SIG-M5 treated with dmso at 0.1 percent for 504 hours (cell line): ENCODE data around the gene GJD2.

Experiments
- DNase-seq: peaks from one replicate; lab custom pipeline; 2025; ENCODE audit not compliant: unreplicated experiment; lab: John Stamatoyannopoulos, UW

GJD2 gene

DNA sequence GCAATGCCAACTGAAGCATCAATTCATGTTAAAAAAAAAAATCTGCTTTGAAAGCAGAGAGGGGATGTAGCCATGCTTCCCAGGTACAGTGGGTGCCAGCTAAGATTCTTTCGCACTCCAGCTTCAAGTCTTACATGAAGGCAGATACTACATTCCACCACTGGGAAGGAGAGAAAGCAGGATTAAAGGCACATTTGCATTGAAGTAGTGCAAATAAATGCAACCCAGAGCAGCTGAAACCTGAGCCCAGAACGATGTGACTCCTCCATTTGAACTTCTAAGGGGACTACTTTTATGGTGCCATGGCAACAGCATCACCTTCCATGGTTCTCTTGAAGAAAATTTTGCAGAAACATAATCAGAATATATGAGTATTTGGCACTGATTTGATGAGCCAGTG, 19.1 kb upstream of the GJD2 start:
- DNase-seq: no peak

DNA sequence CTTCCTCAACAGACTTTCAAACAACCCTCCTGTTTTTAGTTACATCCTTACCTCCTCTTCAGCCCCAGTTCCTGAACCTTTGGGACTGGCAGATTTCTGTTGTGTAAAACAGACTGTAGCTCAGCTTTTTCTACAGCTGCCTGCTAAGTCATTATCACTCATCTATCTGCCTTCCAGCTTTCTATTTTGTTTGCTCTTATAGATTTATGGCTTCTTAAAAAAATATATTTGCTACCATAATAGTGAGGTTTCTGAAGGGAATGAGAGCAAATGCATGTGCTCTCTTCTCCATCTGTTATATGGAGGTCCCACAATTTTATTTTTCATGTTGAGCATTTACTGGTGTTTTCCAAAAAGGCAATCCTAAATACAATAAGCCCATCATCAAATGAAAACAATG, 18.2 kb upstream of the GJD2 start:
- DNase-seq: no peak

DNA sequence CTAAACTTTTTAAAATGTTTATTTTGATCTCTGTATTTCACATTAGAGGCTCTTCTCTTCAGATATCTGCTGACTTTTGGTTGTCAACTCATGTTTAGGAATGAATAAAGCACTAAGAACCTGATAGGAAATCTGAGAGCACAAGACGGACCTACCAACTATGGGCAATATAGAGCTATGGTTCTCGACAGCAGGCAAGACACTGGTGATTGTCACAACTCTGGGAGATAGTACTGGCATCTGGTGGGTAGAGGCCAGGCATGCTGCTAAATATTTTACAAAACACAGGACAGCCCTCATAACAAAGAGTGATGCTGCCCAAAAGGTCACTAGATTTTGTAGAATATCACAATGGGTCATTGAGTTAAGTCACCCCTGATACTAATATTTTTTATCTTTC, 17.5 kb upstream of the GJD2 start:
- no peak for DNase-seq

DNA sequence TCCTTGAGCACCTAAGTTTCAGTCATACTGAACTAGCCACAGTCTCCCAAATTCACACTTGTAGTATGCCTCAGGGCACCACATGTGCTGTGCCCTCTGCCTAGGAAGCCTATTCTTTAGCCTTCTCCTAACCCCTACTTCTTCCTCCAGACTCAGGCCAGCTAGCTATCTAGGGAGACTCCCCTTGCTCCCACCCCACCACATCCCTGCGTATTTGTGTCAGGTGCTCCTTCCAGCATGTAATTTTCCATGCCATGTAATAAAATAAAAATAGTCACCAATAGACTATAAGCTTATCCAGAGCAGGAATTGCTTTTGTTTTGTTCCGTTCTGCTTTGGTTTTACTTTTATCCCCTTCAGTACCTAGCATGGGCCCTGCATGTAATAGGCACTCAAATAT, 14.9 kb upstream of the GJD2 start:
- DNase-seq: no peak

DNA sequence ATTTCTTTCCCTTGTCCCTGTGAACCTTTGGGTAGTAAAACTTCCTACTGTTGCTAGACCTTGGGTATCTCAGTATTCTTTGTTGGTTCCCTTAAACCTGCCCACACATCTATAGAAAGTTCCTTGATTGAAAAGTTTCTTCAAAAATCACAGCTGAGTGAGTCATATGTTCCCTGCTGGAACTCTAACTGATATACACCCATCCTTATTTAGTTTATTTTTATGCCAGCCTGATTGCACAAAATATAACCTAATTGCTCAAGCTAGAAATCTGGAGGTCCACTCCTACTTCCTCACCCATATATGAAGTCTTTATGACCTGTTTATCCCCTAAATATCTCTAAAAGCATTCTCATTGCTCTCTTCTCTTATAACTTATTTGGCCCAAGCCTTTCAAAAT, 13.7 kb upstream of the GJD2 start:
- no peak for DNase-seq

DNA sequence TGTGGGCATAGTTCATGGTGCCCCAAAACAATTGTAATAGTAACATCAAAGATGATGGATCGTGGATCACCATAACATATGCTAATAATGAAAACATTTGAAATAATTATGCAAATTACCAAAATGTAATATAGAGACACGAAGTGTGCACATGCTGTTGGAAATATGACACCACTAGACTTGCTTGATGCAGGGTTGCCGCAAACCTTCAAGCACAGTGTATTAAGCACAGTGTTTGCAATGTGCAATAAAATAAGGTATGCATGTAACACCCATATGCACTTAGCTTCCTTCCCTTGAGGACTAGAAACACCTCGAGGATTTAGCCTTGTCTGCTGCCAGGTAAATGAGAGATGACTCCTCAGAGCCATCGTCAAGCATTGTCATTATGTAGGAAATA, 10.9 kb upstream of the GJD2 start:
- no peak for DNase-seq

DNA sequence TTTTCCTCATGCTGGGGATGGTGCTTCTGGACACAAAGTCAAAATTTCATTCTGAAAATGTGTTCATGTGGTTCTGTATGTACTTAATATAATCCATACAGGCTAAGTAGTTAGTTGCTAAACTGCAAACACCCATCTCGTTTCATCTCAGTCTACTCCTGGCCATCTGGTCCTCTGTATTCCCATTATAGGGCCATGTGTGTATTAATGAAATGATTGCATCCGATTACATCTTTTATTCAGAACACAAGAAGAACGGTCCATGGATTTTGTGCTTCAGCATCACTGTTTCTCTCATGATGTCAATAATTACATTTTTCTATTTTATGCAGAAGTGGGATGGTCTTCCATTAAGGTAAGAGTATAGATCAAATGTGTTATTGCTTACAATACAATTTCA, 6.1 kb upstream of the GJD2 start:
- no peak for DNase-seq

DNA sequence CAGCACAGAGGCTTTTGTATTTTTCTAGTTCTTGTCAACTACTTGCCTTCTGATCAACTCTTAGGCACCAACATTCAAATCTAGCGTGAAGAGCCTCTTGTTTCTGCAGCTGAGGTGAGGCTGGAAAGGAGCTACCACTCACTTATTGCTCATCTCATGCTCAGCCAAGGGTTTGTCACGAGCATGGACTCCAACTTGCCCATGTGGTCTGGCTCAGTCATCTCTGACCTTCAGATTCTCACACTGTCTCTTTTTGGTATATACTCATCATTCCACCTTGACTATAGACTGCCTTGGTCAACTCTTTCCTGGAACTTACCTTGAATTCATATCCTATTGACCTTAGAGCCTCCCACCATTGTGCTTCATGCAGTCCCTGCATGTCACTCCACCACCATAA, 5.2 kb upstream of the GJD2 start:
- DNase-seq: no peak

DNA sequence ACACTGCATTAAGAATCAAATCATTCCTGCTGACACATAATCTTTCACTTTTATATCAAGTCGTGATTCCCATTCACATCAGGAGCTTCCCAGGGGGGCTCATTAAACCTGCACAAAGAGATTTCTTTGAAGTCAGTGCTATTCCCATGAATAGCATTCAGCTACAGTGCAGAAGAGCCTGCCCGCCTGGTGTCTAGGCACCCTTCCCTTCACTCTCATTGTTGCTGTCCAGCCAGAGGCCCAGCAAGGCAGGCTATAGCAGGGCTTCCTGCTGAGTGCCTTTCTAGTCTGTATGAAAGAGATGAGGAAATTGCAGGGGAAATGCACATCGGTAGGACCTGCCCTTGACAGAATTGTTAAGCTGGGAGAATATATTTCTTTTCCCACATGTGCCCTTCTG, 4.5 kb upstream of the GJD2 start:
- DNase-seq: no peak

DNA sequence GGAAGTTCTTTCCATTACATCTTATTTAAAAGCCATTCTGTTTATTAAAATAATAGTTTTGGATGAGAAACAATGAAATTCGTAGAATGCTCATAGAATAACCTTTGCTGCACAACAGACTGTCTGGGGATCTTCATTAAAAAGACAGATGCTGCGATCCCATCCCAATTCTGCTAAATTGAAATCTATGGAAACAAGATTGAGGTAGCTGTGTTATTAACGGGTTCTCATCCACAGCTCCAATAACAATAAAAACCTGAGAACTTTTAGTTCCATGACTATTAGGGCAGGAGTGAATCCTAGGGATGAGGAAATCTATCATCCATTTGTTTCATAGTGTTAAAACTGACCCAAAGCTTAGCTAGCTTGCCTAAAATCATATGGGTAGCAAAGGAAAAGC, 2.5 kb upstream of the GJD2 start:
- DNase-seq: no peak

DNA sequence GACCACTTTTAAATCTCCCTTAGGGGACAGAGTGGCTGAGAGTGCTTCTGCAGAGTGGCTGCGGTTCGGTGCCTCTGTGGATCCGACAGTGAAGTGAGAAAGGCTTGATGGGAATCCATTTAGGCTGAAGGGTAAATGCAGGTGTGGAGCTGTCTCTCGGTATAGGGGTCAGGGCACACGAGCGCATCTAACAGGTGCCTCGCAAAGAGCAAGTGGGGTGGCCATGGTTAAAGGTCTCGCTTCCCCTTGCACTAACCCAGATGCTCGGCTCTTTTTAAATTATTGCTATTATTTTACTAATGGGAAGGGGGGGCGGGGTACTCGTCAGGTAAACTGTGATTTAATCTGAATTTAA, 598 bp upstream of the GJD2 start:
- no peak for DNase-seq

DNA sequence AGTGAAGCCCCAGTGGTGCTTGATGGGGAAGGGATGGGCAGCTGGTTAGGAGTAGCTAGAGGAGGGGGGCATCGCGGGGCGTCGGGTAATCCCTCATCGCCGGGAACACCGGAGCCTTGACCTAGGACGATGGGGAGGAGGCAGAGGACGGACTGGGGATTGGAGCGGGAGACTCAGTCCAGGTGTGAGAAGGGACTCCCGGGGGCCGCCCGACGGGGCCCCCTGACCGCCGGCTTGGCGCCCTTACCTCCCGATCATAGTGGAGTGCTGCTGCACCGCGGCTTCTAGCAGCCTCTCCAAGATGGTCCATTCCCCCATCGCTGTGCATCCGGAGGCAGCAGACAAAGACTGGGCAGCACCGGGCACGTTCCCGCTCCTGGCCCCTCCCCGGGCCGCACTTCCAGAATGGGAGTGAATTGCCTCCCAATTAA, 612 bp downstream of the GJD2 start:
- no peak for DNase-seq

DNA sequence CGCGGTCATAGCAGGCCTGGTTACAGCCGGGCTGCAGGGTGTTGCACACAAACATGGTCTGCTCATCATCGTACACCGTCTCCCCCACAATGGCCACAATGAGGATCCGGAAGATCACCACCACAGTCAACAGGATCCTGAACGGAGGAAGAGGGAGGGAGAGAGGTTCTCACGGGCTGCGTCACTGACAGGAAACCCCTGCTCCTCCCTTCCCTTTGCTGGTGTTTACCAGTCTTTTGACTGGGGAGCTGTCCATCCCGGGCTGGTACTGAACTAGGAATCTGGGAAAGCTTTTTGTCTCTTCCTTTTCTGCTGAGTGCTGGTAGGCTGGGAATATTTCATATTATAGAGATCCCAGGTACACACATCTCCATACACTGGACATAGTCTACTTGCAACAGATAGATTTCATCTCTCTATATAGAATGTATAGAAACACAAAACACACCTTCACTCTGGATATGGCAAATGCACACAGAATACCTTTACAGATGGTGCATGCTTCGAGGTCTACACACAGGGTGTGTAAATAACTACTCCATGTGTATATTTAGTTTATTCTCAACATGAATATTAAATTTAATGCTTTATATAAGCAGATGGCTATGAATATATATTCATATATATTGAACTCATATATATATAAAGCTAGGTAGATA, 1.4 kb downstream of the GJD2 start:
- no peak for DNase-seq

DNA sequence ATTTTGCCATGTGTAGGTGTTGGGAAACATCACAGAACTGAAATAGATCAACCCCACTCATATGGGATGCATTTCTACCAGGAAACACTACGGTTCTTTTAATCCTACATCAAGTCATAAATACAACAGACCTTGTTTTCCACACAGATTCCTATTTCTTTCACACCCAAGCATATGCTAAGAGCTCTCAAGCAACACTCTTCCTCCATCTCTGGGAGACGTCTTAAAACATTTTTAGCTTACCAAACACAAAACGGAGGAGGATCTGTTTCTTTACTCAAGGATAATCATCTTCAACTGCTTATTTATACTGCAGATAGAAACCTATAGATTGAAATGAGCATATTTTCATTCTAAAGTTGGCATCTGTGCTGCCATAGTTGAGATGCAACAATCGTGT, 5.1 kb downstream of the GJD2 start:
- no peak for DNase-seq

DNA sequence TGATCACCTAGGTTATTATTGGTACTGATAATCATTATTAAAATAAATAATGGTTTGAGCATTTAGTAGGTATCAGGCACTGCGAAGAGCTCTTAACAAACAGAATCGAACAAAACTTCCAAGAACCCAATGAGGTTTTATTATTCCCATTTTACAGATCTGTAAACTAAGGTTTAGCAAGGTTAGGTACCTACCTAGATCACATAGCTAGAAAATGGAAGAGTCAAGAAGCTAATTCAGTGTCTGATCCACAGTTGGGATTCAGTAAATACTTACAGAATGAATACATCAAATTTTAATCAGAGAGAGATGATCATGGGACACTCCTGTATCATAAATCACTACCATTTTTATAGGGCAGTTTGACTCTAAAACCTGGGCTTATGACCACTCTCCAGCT, 15.5 kb downstream of the GJD2 start:
- no peak for DNase-seq

DNA sequence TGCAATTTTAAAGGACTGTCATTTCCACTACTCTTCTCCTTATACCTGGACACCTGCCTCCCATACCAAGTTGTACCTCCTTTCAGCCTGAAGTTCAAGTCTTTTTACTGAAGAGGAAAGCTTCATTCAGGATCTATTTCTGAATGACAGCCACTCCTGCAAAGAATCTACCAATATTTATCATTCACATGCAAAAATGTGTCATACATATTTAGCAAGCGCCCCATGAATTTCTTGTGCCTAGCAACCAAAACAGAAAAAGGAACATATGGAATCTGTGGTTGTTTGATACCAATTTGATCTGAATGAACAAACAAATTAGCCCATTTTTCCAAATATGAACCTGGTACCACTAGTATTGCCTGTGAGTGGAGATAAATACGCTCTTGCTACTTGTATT, 16.8 kb downstream of the GJD2 start:
- DNase-seq: no peak

DNA sequence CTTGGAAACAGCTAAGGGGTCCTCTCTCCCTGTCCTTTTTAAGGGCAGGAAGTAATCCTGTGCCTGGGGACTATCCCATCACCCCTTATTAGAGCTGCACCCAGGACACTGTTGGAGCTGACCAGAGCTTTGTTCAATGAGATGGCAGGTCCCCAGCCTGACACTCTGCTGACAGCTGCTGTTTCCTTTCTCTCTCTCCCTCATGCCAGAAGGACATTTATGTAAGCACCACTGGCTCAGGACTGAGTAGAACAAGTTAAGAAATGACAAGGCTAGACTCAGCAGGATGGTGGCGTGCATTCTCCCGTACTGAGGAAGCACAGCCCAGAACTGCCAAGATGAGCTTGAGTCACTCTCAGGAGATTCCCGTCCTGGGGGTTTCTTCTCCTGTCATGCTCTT, 17.3 kb downstream of the GJD2 start:
- DNase-seq: no peak

DNA sequence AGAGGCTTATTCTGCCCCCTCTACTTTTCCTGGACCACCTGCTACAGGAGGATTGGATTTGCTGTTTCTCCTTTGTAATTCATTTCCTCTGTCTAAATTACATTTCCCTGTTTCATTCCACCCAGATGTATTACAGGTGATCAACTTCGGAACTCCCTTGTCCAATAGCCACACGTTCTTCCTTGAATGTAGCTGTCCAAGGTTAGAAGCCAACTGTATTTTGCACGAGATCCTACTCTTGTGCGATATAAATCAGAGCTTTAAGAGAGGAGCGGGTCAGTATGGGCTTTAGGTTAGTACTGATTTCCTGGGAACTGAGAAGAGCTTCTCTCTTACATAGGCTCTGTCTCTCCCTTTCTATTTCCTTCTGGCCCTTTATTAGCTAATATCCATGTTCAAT, 20.5 kb downstream of the GJD2 start:
- no peak for DNase-seq

DNA sequence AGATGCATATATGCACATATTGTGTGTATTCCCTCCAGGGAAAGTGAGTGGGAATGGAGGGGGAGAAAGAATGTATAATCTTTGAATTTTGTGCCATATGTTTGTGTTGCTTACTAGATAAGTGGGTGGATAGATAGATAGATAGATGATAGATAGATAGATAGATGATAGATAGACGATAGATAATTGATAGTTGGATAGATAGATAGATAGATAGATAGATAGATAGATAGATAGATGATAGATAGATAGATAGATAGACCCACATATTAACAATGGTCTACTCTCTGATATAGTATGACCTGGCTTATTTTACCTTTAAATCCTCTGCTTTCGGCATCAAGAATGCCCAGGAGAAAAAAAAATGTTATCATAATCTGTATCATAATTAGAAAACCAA, 21.2 kb downstream of the GJD2 start:
- DNase-seq: no peak

DNA sequence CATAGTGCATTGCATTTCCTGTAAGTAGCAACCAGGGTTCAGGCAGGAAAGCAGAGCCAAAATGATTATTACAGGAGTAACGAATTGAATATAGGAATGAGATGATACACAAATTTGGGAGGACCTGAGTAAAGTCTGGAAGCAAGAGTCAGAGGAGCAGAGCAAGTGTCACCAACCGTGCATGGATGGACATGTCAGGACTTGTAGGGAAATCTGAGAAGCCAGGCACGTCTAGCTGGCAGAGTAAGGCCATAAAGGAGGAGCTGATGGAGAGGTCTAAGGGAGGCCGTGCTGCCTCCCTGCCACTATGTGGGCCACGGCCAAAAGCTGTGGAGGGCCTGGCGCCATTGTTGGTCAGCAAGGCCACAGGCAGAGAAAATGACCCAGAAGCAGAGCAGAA, 22.4 kb downstream of the GJD2 start:
- DNase-seq: no peak

DNA sequence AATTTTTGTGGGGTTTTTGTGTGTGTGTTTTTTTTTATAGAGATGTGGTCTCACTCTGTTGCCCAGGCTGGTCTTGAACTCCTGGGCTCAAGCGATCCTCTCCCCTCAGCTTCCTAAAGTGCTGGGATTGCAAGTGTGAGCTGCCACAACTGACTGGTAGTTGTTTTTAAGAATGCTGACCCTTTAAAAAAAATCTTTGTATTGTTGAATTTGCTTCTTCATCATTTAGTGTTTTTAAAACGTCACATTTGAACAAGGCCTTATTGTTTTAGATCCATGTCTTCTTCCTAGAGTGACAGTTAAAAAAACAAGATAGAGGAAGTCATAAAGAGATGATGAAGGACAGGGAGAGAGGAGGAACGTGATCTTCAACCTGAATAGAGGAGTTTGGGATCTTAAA, 24.1 kb downstream of the GJD2 start:
- DNase-seq: no peak

DNA sequence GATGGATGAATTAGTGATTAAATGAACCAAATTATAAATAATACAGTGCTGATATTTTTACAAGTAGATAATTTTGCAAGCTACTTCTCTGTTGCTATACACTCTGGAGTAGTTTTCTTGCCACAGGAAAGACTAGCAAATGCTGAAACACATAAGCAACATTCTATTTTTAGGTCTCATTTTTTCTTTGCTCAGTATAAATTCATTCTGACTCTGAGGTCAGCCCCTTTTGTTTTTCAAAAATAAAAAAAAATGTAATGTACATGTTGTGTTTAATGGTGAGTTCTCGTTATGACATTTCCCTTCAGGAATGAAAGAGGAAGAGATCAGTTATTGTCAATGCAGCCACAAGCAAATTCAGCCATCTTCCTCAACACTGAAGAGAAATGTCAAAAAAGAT, 24.9 kb downstream of the GJD2 start:
- DNase-seq: no peak

DNA sequence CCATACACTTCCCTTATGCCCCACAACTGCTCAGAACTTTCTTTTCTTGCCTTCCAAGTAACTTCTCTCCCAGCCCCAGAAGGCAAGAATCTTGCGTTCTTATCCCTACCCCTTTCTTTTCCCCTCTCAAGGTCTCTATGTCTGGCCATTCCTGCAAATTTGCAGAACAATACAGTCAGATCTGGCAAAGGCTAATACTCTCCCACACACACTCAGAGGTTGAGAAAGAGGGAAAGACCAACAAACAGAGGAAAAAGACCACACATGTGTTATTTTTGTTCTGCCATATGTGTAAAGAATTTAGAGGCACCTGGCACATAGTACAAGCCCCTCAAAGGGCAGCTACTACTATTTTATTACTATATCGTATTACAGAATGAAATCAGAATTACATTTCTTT, 25.7 kb downstream of the GJD2 start:
- DNase-seq: no peak
